Measurements from ENCODE around the gene NRCAM. TPM values are rescaled to one million over a fixed set of nuclear protein-coding genes. Genes with fewer than 3 reads are reported as not detected.
A peak's percentile ranks its signal among the peaks of the same experiment; 100 is the strongest.

The NRCAM gene
- polyA plus RNA-seq, 2 of the 4 experiments (the other 2 are of a cell fraction): 129 to 210 TPM

GRCh38 chr7:108368466-108368865 lies 87.8 kb downstream of the NRCAM start:
- DNase-seq (ENCODE audit: low read depth in 1 of 2, low spot score in 1 of 2): peak in 1 of 2 experiments; percentile 16
- Histone ChIP-seq H3K9me3 (0 out of 3 replicates have a peak, but pooled peaks cover 10% of the 10 kb centered on the region), H3K4me1 (peaks cover 39% of the 10 kb centered on the region), H3K4me2 (peak overlapping the region; percentile 55), H3K4me3 (no peak overlapping the region), H3K27ac (peak overlapping the region; percentile 26 to 59)
- ATAC-seq: peak in 1 of 2 experiments; percentile 35; a peak in 2 of 6 replicates
- ChIA-PET CTCF (interaction anchor here (1.0 kb wide), 1 partner anchor 15 kb away, joined by 3 read pairs; no protein-coding TSS in a partner anchor), POLR2A (no interaction called here)
- FAIRE-seq: no peak
- TF ChIP-seq RFX5 (IDR thresholded peaks at IDR 0.05) (no peak), KDM5A (IDR thresholded peaks at IDR 0.05) (no peak), E2F6 (IDR thresholded peaks at IDR 0.05; ENCODE audit: borderline replicate concordance, low read depth) (no peak), CHD4 (IDR thresholded peaks at IDR 0.05; ENCODE audit: borderline replicate concordance) (no peak), RARB (CRISPR knock-in tag; IDR thresholded peaks at IDR 0.05) (no peak), ATOH8 (CRISPR knock-in tag; IDR thresholded peaks at IDR 0.05; ENCODE audit: low read depth) (no peak), SREBF2 (IDR thresholded peaks at IDR 0.05) (no peak), RNF2 (IDR thresholded peaks at IDR 0.05; ENCODE audit: borderline replicate concordance, low read depth) (no peak), POLR2A (IDR thresholded peaks at IDR 0.05; ENCODE audit: low read length) (no peak), NFE2L2 (conservative IDR thresholded peaks at IDR 0.05; ENCODE audit: low read length) (no peak), HEYL (CRISPR knock-in tag; IDR thresholded peaks at IDR 0.05) (no peak), MAZ (IDR thresholded peaks at IDR 0.05; ENCODE audit: borderline replicate concordance, low read depth, low read length) (no peak), HOXB5 (CRISPR knock-in tag; IDR thresholded peaks at IDR 0.05) (no peak)
- WGBS (ENCODE audit: missing lambda C conversion rate): 48% methylated on average over 5 of the region's 5 CpGs

- DNase-seq (ENCODE audit: low read depth in 1 of 2, low spot score in 1 of 2) (peak in 1 of 2 experiments; percentile 12), ATAC-seq (peak in 1 of 2 experiments; percentile 65; a peak in 3 of 6 replicates), FAIRE-seq (no peak)
- peaks cover 13% of the 10 kb centered on the region; the same call in 1 of the 3 replicates for H3K9me3 ChIP-seq
- ChIA-PET CTCF (no interaction called here), POLR2A (no interaction called here)
- peaks cover 39% of the 10 kb centered on the region for H3K4me1 ChIP-seq
- TF ChIP-seq MAX (IDR thresholded peaks at IDR 0.05) (peak; percentile 18; the same call in 1 of the 2 replicates), USF2 (IDR thresholded peaks at IDR 0.05) (no peak), POLR2A (IDR thresholded peaks at IDR 0.05; ENCODE audit: low read length) (no peak), NFE2L2 (conservative IDR thresholded peaks at IDR 0.05; ENCODE audit: low read length) (no peak), ZC3H11A (IDR thresholded peaks at IDR 0.05) (no peak), EHMT2 (IDR thresholded peaks at IDR 0.05; ENCODE audit: low read depth) (no peak)
- 47% methylated on average over 6 of the region's 6 CpGs for WGBS (ENCODE audit: missing lambda C conversion rate)
- H3K27ac ChIP-seq: peak overlapping the region; percentile 26 to 59
- no peak overlapping the region; the same call in 2 of the 3 replicates for H3K4me3 ChIP-seq
- H3K4me2 ChIP-seq: peak overlapping the region; percentile 55
Measured at GRCh38 chr7:108367946-108368345, 88.3 kb downstream of the NRCAM start.

- FAIRE-seq: no peak
- Histone ChIP-seq H3K4me1 (peaks cover 39% of the 10 kb centered on the region), H3K27ac (peak overlapping the region in 1 of 2 experiments; percentile 26; a peak in 3 of 6 replicates), H3K4me3 (no peak overlapping the region; the same call in 2 of the 3 replicates), H3K9me3 (peaks cover 19% of the 10 kb centered on the region; the same call in 2 of the 3 replicates), H3K4me2 (peak overlapping the region; percentile 55)
- TF ChIP-seq JUN (IDR thresholded peaks at IDR 0.05): no peak
- TF ChIP-seq NPAS2 (CRISPR knock-in tag; IDR thresholded peaks at IDR 0.05; ENCODE audit: borderline replicate concordance): no peak
- TF ChIP-seq EHMT2 (IDR thresholded peaks at IDR 0.05; ENCODE audit: low read depth): no peak
- CTCF ChIA-PET: interaction anchor here (1.4 kb wide), 1 partner anchor 15 kb away, joined by 3 read pairs; no protein-coding TSS in a partner anchor
- ATAC-seq: no peak
- DNase-seq (ENCODE audit: low read depth in 1 of 2, low spot score in 1 of 2): no peak
- POLR2A ChIA-PET: no interaction called here
Measured at GRCh38 chr7:108367314-108367713, 88.9 kb downstream of the NRCAM start.
